Fibroblast of mammary gland (primary cell): ENCODE data around the gene SLC9A3.

Experiments used
- DNase-seq: peaks from one replicate; pipeline ENCODE4 v3.0.0-alpha.2; 2010; ENCODE audit warnings: low read depth
- H3K4me3 ChIP-seq: 2 replicates; pipeline ENCODE4 v1.5.1; 2011; ENCODE audit warnings: low read depth, mild to moderate bottlenecking, low read length, moderate library complexity; ENCODE audit not compliant: control insufficient read depth
- TF ChIP-seq, protein P1 (sequence below): conservative IDR thresholded peaks from 2 replicates; pipeline ENCODE4 v1.5.1; 2011; ENCODE audit warnings: low read depth, low read length, inconsistent platforms; ENCODE audit not compliant: control insufficient read depth, insufficient read depth

SLC9A3 gene

DNA sequence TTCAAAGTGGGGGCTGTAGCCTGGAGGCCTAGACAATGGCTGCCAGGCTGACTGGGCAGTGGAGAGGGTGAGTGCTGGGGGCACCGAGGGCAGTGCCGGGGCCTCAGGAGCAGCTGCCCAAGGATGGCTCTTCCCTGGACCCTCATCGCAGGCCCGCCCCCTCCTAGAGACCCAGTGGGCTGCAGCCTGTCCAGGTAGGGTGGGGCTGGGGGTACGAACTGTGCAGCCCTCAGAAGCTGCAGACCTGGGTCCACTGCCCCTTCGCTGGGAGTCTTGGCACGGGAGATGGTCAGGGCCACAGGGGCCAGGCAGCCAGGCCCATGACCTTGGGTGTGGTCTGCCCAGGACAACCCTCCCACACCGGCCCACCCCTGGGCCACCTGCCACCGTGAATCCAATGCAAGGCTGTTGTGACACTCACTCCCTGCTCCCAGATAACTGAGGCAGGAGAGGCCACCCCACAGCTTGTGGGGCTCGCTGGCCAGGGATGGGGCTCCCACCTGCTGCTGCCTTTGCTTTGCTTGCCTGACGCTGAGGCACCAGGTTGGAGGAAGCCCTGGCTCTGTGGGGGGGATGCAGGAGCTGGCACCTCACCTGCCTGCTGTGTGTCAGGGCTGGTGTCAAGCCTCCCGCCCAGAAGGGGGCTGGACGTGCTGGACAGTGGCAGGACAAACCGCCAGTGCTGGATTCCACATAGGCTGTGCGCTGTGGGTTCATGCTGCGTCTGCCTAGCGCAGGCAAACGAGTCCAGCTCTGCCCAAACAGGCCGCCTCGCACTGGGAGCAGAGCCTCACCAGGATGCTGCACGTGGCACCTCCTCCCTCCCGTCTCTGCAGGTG lies 23.1 kb upstream of the SLC9A3 start:
- no peak for DNase-seq
- TF ChIP-seq, protein P1, sequence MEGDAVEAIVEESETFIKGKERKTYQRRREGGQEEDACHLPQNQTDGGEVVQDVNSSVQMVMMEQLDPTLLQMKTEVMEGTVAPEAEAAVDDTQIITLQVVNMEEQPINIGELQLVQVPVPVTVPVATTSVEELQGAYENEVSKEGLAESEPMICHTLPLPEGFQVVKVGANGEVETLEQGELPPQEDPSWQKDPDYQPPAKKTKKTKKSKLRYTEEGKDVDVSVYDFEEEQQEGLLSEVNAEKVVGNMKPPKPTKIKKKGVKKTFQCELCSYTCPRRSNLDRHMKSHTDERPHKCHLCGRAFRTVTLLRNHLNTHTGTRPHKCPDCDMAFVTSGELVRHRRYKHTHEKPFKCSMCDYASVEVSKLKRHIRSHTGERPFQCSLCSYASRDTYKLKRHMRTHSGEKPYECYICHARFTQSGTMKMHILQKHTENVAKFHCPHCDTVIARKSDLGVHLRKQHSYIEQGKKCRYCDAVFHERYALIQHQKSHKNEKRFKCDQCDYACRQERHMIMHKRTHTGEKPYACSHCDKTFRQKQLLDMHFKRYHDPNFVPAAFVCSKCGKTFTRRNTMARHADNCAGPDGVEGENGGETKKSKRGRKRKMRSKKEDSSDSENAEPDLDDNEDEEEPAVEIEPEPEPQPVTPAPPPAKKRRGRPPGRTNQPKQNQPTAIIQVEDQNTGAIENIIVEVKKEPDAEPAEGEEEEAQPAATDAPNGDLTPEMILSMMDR, result no peak
- H3K4me3 ChIP-seq, result no peak overlapping the region

DNA sequence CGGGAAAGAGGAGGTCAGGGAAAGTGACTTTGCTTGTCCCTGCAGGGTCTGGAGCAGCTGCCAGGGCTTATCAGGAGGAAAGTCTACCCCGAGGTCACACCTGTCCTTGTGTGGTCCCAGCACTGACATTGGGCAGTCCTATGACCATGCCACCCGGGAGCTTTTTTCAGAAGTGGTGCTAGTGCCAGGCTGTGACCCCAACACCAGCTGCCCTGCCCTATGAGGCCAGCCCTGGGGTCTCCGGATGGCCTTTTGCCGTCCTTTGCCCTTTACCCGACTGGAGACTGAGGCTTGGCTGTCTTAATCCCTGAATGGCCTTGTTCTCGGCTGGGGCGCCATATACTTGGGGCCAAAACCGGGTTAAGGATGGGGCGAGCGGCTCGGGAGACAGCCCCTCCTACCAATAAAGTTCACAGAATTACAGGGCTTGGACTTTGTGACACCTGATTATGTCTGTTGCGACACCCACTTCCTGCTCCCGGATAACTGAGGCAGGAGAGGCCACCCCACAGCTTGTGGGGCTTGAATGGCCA lies 22.2 kb upstream of the SLC9A3 start:
- TF ChIP-seq, protein P1, result no peak
- H3K4me3 ChIP-seq, result no peak overlapping the region
- no peak for DNase-seq

DNA sequence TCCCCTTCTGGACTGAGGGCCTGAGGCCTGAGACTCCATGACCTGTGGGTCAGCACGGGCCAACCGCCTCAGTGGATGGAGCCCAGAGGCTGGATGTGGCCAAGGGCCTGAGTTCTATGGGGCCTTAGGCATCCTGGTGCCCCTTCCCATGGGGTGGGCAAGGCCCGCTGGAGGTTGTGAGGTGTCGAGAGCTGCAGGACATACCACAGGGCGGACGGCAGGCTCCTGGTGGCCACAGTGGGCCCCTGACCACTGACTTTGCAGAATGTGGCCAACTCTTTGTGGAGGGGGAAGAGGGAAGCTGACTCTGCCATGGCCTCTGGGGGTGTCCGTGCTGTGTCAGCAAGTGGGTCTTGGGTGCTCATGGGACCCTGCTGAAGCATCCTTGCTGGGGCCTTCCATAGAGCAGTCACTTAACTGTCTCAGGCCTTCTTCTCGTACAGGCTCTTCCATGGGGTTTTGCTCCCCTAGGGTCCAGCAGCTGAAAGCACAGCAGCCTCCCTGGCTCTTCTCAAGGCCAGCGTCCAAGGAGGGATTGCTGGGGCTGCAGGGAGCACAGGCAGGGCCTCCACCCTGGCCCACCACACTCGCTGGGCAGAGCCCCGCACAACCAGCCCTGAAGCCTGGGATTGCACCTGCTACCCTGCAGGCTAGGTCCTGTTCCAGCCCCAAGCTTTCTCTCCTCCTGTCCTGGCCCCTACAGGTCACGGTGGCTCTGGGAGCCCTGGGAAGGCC lies 21.6 kb upstream of the SLC9A3 start:
- TF ChIP-seq, protein P1, result no peak
- DNase-seq, result no peak
- H3K4me3 ChIP-seq, result no peak overlapping the region

DNA sequence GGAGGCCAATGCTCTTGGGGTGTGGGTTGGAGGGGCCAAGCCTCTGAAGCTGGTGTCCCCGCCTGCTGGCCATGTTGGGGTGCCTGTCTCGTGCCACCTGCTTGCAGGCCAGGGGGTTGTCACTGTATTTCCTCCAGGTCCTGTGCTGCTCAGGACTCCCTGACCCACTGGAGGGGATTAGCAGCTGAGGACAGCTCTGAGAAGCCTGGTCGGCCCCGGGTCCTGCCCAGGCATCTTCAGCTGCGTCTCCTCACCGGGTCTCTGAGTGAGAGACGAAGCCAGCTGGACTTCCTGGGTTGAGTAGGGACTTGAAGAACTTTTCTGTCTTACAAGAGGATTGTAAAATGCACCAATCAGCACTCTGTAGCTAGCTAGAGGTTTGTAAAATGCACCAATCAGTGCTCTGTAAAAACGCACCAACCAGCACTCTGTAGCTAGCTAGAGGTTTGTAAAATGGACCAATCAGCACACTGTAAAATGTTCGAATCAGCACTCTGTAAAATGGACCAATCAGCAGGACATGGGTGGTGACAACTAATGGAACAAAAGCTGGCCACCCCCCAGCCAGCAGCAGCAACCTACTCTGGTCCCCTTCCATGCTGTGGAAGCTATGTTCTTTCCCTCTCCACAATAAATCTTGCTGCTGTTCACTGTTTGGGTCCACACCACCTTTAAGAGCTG lies 20.6 kb upstream of the SLC9A3 start:
- TF ChIP-seq, protein P1, result no peak

DNA sequence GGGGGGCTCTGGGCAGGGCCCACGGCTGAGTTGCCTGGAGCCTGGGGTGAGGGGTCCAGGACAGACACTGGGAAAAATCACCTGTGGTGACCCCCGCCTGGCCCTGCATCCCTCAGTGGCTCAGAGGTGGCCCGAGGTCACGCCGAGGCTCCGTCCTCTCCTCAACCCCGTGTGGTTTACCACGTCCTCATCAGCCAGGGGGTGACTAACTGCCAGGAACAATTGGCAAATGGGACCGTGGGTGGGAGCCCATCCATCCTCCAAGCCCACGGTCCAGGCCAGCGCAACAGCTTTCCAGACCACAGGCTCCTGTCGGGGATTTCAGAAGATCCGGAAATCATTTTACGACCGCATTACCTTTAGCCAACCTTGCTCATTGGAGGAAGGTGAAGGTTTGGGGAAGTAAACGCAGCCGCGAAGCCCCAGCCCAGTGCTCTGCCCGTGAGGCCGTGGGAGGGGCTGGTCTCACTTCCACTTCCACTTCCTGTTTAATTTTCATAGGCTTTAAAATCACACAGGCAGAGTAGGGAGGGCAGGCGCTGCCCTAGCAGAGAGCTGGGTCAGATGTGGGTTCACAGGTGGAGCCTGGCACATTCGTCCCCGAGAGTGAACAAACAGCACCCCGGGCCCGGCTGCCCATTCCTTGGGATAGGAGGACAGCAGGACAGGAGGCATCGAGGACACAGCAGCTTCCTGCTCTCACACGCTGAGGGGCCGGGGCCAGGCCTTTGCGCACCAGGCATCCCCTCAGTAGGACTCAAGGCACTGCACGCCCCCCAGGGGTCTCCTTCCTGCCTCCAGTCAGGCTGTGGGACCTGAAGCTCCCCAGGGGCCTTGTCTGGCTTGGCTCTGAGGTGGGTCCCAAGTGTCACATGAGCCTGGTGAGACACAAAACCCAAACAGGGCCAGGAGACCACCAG lies 19.8 kb upstream of the SLC9A3 start:
- no peak for DNase-seq
- no peak overlapping the region for H3K4me3 ChIP-seq
- TF ChIP-seq, protein P1, result no peak

More for the DNA sequence above, 20.6 kb upstream of the SLC9A3 start:
- no peak for DNase-seq
- H3K4me3 ChIP-seq, result no peak overlapping the region

DNA sequence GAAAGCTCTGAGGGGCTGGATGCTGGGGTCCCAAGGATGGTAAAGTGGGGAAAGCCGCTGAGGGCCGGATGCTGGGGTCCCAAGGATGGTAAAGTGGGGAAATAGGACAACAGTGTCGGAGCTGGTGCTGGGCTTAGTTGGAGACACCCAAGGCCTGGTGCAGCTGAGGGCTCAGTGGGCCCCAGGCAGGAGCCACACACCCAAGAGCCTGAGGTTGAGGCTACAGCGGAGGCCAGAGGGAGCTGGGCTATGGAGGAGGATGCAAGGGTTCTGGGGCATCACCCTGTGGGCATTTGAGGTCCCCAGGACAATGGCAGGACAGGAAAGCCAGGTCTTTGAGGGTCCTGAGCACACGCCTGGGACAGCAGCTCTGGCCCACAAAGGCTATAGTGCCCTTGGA lies 19.1 kb upstream of the SLC9A3 start:
- TF ChIP-seq, protein P1, result no peak
- DNase-seq, result no peak
- H3K4me3 ChIP-seq, result no peak overlapping the region
